Bronchial epithelial cell (primary cell): ENCODE results near the gene TNRC6C. TPM values are rescaled to one million over a fixed set of nuclear protein-coding genes. Genes with fewer than 3 reads are reported as not detected.

Experiments
- DNase-seq: peaks from one replicate; pipeline ENCODE4 v3.0.0-alpha.2; 2010; ENCODE audit warnings: low read depth
- FAIRE-seq: peaks from 2 replicates; lab custom pipeline; 2011; peaks lifted over from hg19 to GRCh38; lab: Jason Lieb, UNC
- H3K27me3 ChIP-seq: 2 replicates; pipeline ENCODE4 v1.5.1; 2011; ENCODE audit warnings: low read length; ENCODE audit not compliant: control insufficient read depth, insufficient read depth
- H3K36me3 ChIP-seq: 2 replicates; pipeline ENCODE4 v1.5.1; 2011; ENCODE audit warnings: low read length; ENCODE audit not compliant: control insufficient read depth, insufficient read depth
- H3K4me3 ChIP-seq: 2 replicates; pipeline ENCODE4 v1.5.1; 2011; ENCODE audit warnings: mild to moderate bottlenecking, low read depth, low read length, control low read depth
- total RNA-seq: library from RNA; depleted of rRNA; stranded (reverse); fragments of >200 nt; gene quantifications from 2 replicates; pipeline ENCODE4 v1.2.1, GENCODE V29; 2014
- TF ChIP-seq, protein P1 (sequence below): IDR thresholded peaks from 2 replicates; pipeline ENCODE4 v1.5.1; 2011; ENCODE audit warnings: mild to moderate bottlenecking, moderate library complexity, low read length, control low read depth, inconsistent platforms; ENCODE audit not compliant: insufficient read depth, severe bottlenecking

Gene TNRC6C
- total RNA-seq, 1 donor from 2014 or later, result 0.79 TPM

DNA sequence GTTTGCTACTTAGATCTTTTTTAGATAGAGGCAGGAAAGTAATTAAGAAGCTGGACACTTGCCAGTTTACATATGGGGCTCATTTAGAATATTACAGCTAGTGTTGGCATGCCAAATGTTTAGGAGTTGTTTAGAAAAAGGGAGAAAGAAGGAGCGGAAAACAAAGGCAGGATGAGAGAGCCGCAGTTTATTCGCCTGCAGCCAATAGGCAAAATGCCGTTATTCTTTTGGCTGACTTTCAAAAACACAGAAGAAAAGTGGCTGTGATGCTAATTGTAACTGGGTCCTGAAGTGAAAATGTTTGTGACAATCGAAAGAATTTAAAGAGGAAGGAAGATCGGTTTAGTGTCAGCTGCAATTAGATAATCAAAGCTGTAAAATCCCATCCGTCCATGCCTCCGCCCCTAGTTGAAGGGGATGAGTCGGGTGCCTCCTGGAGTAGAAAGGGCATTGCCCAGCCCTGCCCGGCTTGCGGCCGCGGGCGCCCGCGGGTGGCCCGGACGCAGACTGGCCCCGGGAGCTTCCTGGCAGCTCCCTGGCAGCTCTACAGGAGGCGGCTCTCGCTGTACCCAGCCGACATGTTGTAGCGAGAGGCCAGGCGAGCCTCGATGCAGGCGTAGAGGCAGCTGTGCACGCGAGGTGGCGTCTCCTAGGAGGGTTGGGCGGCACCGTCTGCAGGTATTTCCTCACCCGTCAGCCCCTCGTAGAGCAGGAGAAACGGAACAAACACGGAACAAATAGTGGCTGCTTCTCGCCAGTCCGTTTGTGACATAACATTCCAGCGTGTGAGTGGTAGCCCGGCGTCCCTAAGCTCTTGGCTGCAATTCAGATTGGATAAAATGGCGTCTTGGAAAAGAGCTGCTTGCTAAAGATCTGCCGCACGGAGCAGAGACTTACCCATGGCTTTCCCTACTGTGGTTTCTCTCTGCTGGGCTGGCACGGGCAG lies 82.2 kb downstream of the TNRC6C start:
- DNase-seq, result peak; percentile 39
- TF ChIP-seq, protein P1, sequence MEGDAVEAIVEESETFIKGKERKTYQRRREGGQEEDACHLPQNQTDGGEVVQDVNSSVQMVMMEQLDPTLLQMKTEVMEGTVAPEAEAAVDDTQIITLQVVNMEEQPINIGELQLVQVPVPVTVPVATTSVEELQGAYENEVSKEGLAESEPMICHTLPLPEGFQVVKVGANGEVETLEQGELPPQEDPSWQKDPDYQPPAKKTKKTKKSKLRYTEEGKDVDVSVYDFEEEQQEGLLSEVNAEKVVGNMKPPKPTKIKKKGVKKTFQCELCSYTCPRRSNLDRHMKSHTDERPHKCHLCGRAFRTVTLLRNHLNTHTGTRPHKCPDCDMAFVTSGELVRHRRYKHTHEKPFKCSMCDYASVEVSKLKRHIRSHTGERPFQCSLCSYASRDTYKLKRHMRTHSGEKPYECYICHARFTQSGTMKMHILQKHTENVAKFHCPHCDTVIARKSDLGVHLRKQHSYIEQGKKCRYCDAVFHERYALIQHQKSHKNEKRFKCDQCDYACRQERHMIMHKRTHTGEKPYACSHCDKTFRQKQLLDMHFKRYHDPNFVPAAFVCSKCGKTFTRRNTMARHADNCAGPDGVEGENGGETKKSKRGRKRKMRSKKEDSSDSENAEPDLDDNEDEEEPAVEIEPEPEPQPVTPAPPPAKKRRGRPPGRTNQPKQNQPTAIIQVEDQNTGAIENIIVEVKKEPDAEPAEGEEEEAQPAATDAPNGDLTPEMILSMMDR, result peak; percentile 9

DNA sequence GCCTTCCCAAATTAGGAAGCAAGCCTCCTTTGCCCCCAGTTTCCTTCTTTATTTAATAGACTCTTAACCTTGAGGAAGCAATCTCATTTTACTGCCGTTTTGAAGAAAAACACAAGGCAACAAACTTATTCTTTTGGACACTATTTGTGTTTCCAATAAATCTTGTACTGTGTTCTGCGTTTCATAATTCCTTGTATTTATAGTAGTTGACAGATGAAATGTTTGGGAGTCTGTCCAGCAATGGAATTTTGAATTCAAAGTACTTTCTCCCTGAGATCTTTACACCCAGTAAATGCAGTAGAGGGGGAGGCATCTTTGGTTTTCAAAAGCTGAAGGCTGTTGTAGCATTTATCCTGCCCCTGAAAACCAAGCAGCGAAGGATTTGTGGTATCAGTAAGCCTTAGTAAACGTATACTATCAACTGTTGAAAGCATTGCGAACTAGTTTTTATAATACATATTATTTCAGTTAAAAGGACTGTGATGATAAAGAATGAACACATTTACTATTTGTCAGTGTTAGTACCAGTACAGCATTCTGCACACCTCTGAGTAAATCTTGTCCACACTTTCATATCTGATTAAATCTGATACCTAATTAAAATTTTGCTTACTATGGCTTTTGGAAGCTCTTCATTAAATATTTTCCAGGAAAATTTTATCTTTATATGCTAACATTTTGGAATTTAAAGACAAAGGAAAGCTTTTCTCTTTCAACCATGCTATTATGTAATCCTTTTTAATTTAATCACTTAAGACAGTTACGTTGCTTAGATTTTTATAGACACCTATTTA lies 83.1 kb downstream of the TNRC6C start:
- FAIRE-seq (no peak), DNase-seq (no peak)
- Histone ChIP-seq H3K4me3 (peak overlapping the region; percentile 48), H3K27me3 (no peaks in the 10 kb centered on the region), H3K36me3 (no peaks in the 10 kb centered on the region)
- TF ChIP-seq, protein P1, result no peak

More for the DNA sequence above, 82.2 kb downstream of the TNRC6C start:
- no peaks in the 10 kb centered on the region for H3K27me3 ChIP-seq
- H3K4me3 ChIP-seq, result peak overlapping the region; percentile 48
- no peak for FAIRE-seq
- no peaks in the 10 kb centered on the region for H3K36me3 ChIP-seq

DNA sequence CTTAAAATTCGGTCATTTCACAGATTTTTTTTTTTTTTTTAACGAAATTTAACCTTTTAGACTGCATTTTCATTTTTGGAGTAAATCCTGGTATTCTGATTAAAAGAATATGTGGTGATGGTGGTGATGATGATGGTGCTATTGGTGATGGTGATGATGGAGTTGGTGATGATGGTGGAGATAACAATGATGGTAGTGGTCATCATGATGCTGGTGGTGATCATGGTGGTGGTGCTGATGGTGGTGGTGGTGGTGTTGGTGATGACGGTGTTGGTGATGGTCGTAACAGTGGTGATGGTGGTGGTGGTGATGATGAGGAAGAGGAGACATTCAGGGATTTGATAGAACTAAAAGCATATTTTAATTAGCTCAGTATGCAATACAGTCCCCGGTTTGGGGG lies 84.0 kb downstream of the TNRC6C start:
- H3K27me3 ChIP-seq, result no peaks in the 10 kb centered on the region
- DNase-seq (no peak), FAIRE-seq (no peak)
- no peak overlapping the region for H3K4me3 ChIP-seq
- H3K36me3 ChIP-seq, result no peaks in the 10 kb centered on the region
- TF ChIP-seq, protein P1, result no peak

DNA sequence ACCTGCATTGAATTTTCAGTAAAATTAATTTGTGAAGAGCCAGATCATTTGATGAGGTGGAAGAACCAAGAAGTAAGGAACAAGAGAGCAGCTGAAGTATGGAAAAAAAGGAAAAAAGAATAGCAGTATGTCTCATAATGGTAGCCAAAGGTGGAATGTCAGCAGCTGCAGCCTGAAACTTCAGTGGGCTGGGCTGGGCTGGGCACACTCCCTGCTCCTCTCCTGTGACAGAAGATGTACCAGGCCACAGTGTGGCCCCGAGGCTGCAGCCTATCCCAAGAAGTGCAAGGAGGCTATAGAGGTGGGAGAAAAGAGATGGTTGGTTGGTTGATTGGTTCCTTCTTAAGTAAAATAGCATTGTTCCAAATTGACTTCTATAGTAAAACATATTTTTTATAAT lies 84.5 kb downstream of the TNRC6C start:
- H3K36me3 ChIP-seq, result no peaks in the 10 kb centered on the region
- DNase-seq, result no peak
- TF ChIP-seq, protein P1, result no peak
- no peaks in the 10 kb centered on the region for H3K27me3 ChIP-seq
- FAIRE-seq, result no peak
- H3K4me3 ChIP-seq, result no peak overlapping the region

DNA sequence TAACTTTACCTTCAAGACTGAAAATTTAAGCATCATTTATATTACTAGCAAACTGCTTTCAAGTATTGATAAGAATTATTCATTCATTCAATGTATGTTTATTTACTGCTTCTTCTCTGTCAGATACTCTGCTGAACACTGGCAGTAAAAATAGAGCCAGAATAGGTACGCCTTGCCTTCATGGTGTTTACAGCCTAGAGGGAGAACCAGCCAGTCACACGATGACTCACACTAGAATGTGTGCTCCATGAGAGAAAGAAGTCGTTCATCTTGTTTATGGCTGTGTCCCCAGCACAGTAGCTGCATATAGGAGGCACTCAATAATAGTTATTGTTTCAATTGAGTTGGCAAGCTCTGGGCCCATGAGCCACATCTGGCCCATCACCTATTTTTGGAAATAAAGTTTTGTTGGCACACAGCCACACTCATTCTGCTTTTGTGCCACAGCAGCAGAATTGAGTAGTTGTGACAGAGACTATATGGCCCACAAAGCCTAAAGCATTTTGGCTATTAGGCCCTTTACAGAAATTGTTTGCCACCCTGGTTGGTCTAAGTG lies 85.9 kb downstream of the TNRC6C start:
- no peak for FAIRE-seq
- no peaks in the 10 kb centered on the region for H3K36me3 ChIP-seq
- H3K27me3 ChIP-seq, result no peaks in the 10 kb centered on the region
- no peak for DNase-seq
- no peak overlapping the region for H3K4me3 ChIP-seq
- TF ChIP-seq, protein P1, result no peak
